Esophagus squamous epithelium (tissue), 5 donors: Measurements from ENCODE around the gene SMC1A. TPM values are rescaled to one million over a fixed set of nuclear protein-coding genes. Genes with fewer than 3 reads are reported as not detected.

Experiments used
- DNase-seq: peaks from one replicate; lab custom pipeline; 2025; lab: John Stamatoyannopoulos, UW
- H3K27ac ChIP-seq, 4 donors: fragments of 200-600 bp; sonication (generic); one replicate each; pipeline ENCODE4 v1.5.1; 2016 to 2019; ENCODE audit warnings: mild to moderate bottlenecking in 1 of 4
- H3K27me3 ChIP-seq, 4 donors: fragments of 200-600 bp; sonication (generic); 1 replicate in 3 of 4; 2 replicates in 1 of 4; pipeline versions ENCODE4 v1.5.1 to v1.6.0; 2017 to 2021; ENCODE audit warnings: antibody characterized with exemption in 1 of 4
- H3K36me3 ChIP-seq, 3 donors: fragments of 200-600 bp; sonication (generic); one replicate each; pipeline ENCODE4 v1.5.1; 2016 to 2019
- H3K4me1 ChIP-seq, 3 donors: fragments of 200-600 bp; sonication (generic); one replicate each; pipeline ENCODE4 v1.5.1; 2017 to 2019
- H3K4me3 ChIP-seq, 4 donors: fragments of 200-600 bp; sonication (generic); 1 replicate in 3 of 4; 2 replicates in 1 of 4; pipeline ENCODE4 v1.5.1; 2016 to 2019; ENCODE audit warnings: mild to moderate bottlenecking in 2 of 4, moderate library complexity in 1 of 4
- H3K9me3 ChIP-seq, 3 donors: fragments of 200-600 bp; sonication (generic); one replicate each; pipeline ENCODE4 v1.5.1; 2016 to 2019
- CTCF ChIP-seq, 6 experiments: fragments of 450-650 bp in 4 of 6; fragments of 200-600 bp in 2 of 6; sonication (generic) in 2 of 6; IDR thresholded peaks; one replicate each; pipeline ENCODE4 v1.5.1; 2016 to 2019; ENCODE audit warnings: antibody characterized with exemption in 6 of 6, mild to moderate bottlenecking in 4 of 6, moderate library complexity in 4 of 6
- POLR2A ChIP-seq, 4 donors: fragments of 450-650 bp; IDR thresholded peaks; one replicate each; pipeline ENCODE4 v1.6.1; 2017; ENCODE audit warnings: antibody characterized with exemption in 4 of 4, mild to moderate bottlenecking in 4 of 4, moderate library complexity in 3 of 4
- WGBS, 2 donors: methylation state at CpG; one replicate each; pipeline ENCODE4 v1.1.5; 2018; 5-methylcytosine and 5-hydroxymethylcytosine counted together
- intact Hi-C: fragments of 100-400 bp; cut with DNase I; formaldehyde crosslinking; loops from one replicate; pipeline ENCODE4 v1.15.0; 2022
- small RNA-seq, 4 donors: library from RNA; depleted of rRNA; stranded (forward); fragments of <200 nt; gene quantifications; one replicate each; pipeline ENCODE3, GENCODE V24; 2016
- total RNA-seq, 4 donors: library from RNA; depleted of rRNA; stranded (reverse); fragments of >200 nt; gene quantifications; one replicate each; pipeline ENCODE4 v1.1.0, GENCODE V29; 2016
- donor health status: DM: yes; HTN: yes; CAD: no.

The SMC1A gene
- total RNA-seq, 4 donors from 2014 or later = 24.4 to 35.4 (median 33.1) TPM

GRCh38 chrX:53333853-53334252 lies 88.6 kb downstream of the SMC1A start:
- TF ChIP-seq POLR2A (IDR thresholded peaks at IDR 0.05) = no peak
- TF ChIP-seq CTCF (IDR thresholded peaks at IDR 0.05) = no peak
- Histone ChIP-seq H3K27ac (no peak overlapping the region), H3K36me3 (no peaks in the 10 kb centered on the region), H3K4me3 (no peak overlapping the region), H3K9me3 (no peaks in the 10 kb centered on the region), H3K27me3 (peaks cover 0 to 4% (median 0%) of the 10 kb centered on the region in 4 donors), H3K4me1 (no peaks in the 10 kb centered on the region)
- no peak for DNase-seq
- intact Hi-C loops = no loop called here
- WGBS, 2 donors = 74% methylated on average over 3 of the region's 3 CpGs; no CpG with 5 or more reads in 1 of the 2 donors

- Histone ChIP-seq H3K4me3 (no peak overlapping the region), H3K36me3 (no peaks in the 10 kb centered on the region), H3K4me1 (no peaks in the 10 kb centered on the region), H3K9me3 (no peaks in the 10 kb centered on the region), H3K27me3 (peaks cover 0 to 4% (median 0%) of the 10 kb centered on the region in 4 donors), H3K27ac (no peak overlapping the region)
- no peak for DNase-seq
- intact Hi-C loops = no loop called here
- TF ChIP-seq CTCF (IDR thresholded peaks at IDR 0.05) (no peak), POLR2A (IDR thresholded peaks at IDR 0.05) (no peak)
- WGBS, 2 donors = 20 to 47% methylated on average over 1 to 5 of the region's 5 CpGs
Observed at GRCh38 chrX:53332204-53332603, 90.2 kb downstream of the SMC1A start.

DNA sequence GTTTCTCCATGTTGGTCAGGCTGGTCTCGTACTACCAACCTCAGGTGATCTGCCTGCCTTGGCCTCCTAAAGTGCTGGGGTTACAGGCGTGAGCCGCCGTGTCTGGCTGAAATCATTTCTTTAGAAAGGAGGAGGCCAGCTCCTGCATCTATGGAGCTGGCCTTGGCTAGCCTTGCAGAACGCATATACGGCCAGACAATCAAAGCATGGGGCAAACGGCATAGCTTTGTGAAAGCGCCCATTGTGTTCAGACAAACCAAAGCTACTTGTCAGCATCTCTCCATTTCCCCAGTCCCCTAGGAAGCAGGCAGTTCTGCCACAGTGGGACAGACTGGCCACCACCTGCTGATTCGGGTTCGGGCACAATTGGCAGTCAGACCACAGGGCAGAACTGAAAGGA lies 92.1 kb downstream of the SMC1A start:
- no peak for DNase-seq
- Histone ChIP-seq H3K27me3 (peaks cover 0 to 7% (median 0%) of the 10 kb centered on the region in 4 donors), H3K36me3 (no peaks in the 10 kb centered on the region), H3K4me3 (no peak overlapping the region), H3K9me3 (no peaks in the 10 kb centered on the region), H3K27ac (no peak overlapping the region), H3K4me1 (no peaks in the 10 kb centered on the region)
- 92% methylated on average over 7 of the region's 10 CpGs; no CpG with 5 or more reads in 1 of the 2 donors for WGBS, 2 donors
- TF ChIP-seq POLR2A (IDR thresholded peaks at IDR 0.05) (no peak), CTCF (IDR thresholded peaks at IDR 0.05) (no peak)
- intact Hi-C loops = no loop called here

DNA sequence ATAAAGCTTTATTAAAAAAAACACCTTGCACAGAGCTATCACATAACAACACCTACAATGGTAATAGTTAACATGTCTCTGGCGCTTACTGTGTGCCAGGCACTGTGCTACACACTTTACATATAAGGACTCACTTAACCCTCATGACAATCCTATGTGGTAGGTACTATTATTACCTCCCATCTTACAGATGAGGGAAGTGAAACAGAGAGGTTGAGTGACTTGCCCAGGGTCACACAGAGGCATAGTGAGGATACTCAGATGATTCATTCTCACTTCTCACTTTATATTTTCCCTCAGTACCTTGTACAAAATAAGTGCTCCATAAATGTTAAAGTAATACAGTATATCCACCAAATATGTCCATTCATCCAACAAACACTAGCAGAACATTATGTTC lies 97.7 kb downstream of the SMC1A start:
- no peaks in the 10 kb centered on the region for H3K36me3 ChIP-seq
- peaks cover 0 to 18% (median 2%) of the 10 kb centered on the region in 3 donors for H3K4me1 ChIP-seq
- no peak overlapping the region for H3K4me3 ChIP-seq
- no peak for DNase-seq
- H3K27me3 ChIP-seq = peaks cover 0 to 3% (median 2%) of the 10 kb centered on the region in 4 donors
- WGBS, 2 donors = 86 to 92% methylated on average over 1 of the region's 1 CpG
- H3K9me3 ChIP-seq = no peaks in the 10 kb centered on the region
- TF ChIP-seq POLR2A (IDR thresholded peaks at IDR 0.05) (no peak), CTCF (IDR thresholded peaks at IDR 0.05) (no peak)
- intact Hi-C loops = no loop called here
- no peak overlapping the region for H3K27ac ChIP-seq

Small RNA genes lying within 50 kb of the gene (small RNA-seq; reads per million reads assigned to genes)
- gene AC245102.2 (0 reads per million in 4 donors), gene MIR6857 (0 reads per million in 4 donors), gene RF00019 (0 reads per million in 4 donors), gene VTRNA3-1P (0 to 0.15 (median 0) reads per million in 4 donors)

Other genes with a start within 250 kb of the SMC1A start
- 100 to 1,000 TPM in 1 of 4 donors, 10 to 100 TPM in 3; 74.2 to 108 (median 80.2) TPM for gene KDM5C, start 197.4 kb downstream of the SMC1A start, total RNA-seq
- 10 to 100 TPM in 3 of 4 donors, 1 to 10 TPM in 1; 6.9 to 12.7 (median 10.4) TPM for gene IQSEC2, start 141.1 kb downstream of the SMC1A start, total RNA-seq
- gene RIBC1, start 219 bp upstream of the SMC1A start, total RNA-seq = 1 to 10 TPM in 2 of 4 donors, under 1 TPM in 1, not detected in 1; 0.57 to 1.2 (median 1.1) TPM
- gene HSD17B10, start 11.7 kb upstream of the SMC1A start, total RNA-seq = 100 to 1,000 TPM in 3 of 4 donors, 10 to 100 TPM in 1; 81.6 to 130 (median 115) TPM